Activated T-cell treated with anti-CD3 and anti-CD28 coated beads, Interleukin-2, amount 50 U/mL, for 72 hours (primary cell): ENCODE results near the gene CREG1. TPM values are rescaled to one million over a fixed set of nuclear protein-coding genes. Genes with fewer than 3 reads are reported as not detected.
"Not testable (repeated sequence)": the region's sequence is repeated elsewhere in the genome, so short reads cannot be mapped to it uniquely, and the experiment has no call there.

Experiments used
- ATAC-seq, 2 donors: fragments of 150-1000 bp; cut with Tn5 transposase; replicated peaks in 1 of 2; 2 replicates each; pipeline ENCODE4 v1.10.0; 2021; ENCODE audit warnings: moderate library complexity in 2 of 2, mild to moderate bottlenecking in 1 of 2
- DNase-seq, 2 donors: peaks; one replicate each; pipeline ENCODE4 v3.0.0; 2021 to 2022; ENCODE audit warnings: mixed read lengths in 1 of 2
- H3K27ac Mint-ChIP-seq: one replicate; pipeline ENCODE4 v1.8.0; 2022; ENCODE audit warnings: mild to moderate bottlenecking, moderate library complexity, mixed read lengths
- H3K27me3 Mint-ChIP-seq: one replicate; pipeline ENCODE4 v1.8.0; 2022; ENCODE audit warnings: low read depth, mixed read lengths
- H3K36me3 Mint-ChIP-seq, 2 donors: one replicate each; pipeline ENCODE4 v1.8.0; 2022; ENCODE audit warnings: mixed read lengths in 2 of 2, mild to moderate bottlenecking in 1 of 2; ENCODE audit not compliant: insufficient read depth in 2 of 2
- H3K4me1 Mint-ChIP-seq: one replicate; pipeline ENCODE4 v1.8.0; 2022; ENCODE audit warnings: low read depth, mixed read lengths
- H3K4me3 Mint-ChIP-seq, 2 donors: one replicate each; pipeline ENCODE4 v1.8.0; 2022; ENCODE audit warnings: mild to moderate bottlenecking in 2 of 2, mixed read lengths in 2 of 2, moderate library complexity in 2 of 2
- H3K9me3 Mint-ChIP-seq, 2 donors: one replicate each; pipeline ENCODE4 v1.8.0; 2022; ENCODE audit warnings: mixed read lengths in 2 of 2
- total RNA-seq, 2 donors: library from RNA; stranded (reverse); gene quantifications; one replicate each; pipeline ENCODE4 v1.2.3, GENCODE V29; 2022

The CREG1 gene
- total RNA-seq, 2 donors from 2014 or later = 7.4 to 8.3 TPM

DNA sequence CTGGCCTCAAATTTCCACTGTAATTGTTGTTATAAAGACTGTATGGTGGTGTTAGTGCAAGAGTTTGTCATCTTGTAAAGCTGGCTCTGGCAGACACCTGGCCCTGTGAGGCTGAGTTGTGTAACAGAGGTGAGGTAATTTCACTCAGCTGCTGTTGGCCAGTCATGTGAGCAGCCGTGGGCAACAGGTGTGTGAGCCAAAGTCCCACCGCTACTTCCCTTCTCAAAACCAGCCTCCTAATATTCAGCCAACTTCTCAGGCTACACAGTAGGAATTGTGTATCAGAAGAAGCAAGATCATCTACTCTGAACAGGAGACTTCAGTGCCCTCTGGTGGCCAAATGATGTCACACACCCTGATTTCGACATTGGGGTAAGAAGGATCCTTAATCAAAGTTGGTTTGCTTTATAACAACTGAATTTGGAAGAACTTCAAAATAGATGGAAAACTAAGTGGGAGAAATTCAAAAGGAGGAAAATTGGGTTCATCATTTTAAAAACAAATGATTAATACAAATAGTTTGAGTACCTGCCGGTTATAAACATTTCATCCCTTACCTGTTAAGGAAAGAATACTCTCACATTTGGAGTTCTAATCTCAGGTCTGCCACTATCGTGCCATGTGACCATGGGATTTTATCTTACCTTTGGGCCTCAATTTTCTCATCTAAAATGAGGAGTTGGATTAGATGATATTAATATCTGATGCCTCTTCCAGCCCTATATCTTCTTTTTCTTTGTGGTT lies 2.6 kb upstream of the CREG1 start:
- no peak for ATAC-seq
- H3K27me3 Mint-ChIP-seq = no peaks in the 10 kb centered on the region
- H3K4me3 Mint-ChIP-seq = no peak overlapping the region

GRCh38 chr1:167555072-167555471 lies 1.5 kb upstream of the CREG1 start:
- ATAC-seq, H3K9me3 Mint-ChIP-seq, DNase-seq, H3K36me3 Mint-ChIP-seq, H3K27ac Mint-ChIP-seq, H3K27me3 Mint-ChIP-seq: not testable (repeated sequence)
- Mint-ChIP-seq H3K4me1 (peaks cover 44% of the 10 kb centered on the region), H3K4me3 (peak overlapping the region; percentile 10 to 29)

More for the DNA sequence above, 2.6 kb upstream of the CREG1 start:
- Mint-ChIP-seq H3K27ac (no peak overlapping the region), H3K4me1 (peaks cover 34% of the 10 kb centered on the region), H3K9me3 (no peaks in the 10 kb centered on the region), H3K36me3 (no peaks in the 10 kb centered on the region)
- peak; percentile 76 to 78 for DNase-seq

DNA sequence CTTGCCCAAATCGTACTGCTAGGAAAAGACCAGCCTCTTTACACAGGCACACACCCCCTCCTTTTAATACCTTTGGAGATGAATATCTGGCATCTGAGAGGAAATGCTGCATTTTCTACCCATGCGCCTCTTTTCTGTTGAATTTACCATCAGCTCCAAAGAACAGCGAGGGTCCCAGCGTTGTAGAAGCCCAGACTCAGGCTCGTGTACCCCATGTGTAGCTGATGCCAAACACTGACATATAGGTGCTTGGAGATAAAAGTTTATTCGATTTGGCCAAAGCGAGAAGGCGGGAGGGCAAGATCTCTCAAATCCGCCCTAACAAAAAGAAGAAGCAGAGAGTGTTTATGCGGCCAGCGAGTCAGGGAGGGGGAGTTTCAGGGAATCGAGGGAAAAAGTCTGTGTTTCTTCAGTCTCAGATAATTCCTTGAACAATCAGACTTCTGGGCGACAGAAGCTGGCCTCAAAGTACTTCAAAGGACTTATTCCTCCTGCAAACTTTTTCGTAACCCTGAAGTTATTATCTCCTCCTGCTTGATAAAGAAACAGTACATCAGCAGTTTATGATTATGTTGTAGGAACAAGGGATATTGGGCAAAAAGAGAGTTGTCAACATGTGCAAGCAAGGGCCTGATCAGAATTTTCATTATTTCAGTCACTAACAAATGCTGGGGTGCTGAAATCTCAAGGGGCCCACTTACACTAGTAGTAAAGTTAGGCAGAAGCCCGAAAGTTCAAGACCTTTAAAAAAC lies 642 bp upstream of the CREG1 start:
- Mint-ChIP-seq H3K4me3 (peak overlapping the region; percentile 92 to 93), H3K4me1 (peaks cover 44% of the 10 kb centered on the region), H3K27ac (no peak overlapping the region), H3K36me3 (no peaks in the 10 kb centered on the region), H3K27me3 (no peaks in the 10 kb centered on the region), H3K9me3 (no peaks in the 10 kb centered on the region)
- ATAC-seq (peak in 1 of 2 donors; percentile 15), DNase-seq (no peak)

DNA sequence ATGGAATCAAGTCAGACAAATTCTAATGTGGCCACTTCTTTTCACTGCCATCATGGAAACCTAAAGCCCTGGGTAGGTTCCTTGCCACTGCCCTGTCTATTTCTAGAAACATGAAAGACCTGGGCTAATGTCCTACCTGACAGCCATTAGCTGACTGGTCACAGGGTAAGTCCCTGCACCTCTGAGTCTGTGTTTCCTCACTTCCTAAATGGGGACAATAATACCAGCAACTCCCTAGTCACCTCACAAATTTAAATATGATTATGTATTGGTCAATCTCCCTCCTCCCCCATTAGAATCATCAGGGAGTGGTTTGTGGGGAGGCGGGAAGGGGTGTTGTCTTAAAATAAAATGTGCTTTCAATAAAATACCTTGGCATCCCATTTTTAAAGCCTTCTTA lies 2.2 kb downstream of the CREG1 start:
- H3K36me3 Mint-ChIP-seq = no peaks in the 10 kb centered on the region
- H3K4me1 Mint-ChIP-seq = peaks cover 51% of the 10 kb centered on the region
- no peak overlapping the region for H3K27ac Mint-ChIP-seq
- H3K9me3 Mint-ChIP-seq = no peaks in the 10 kb centered on the region
- DNase-seq (no peak), ATAC-seq (no peak)
- H3K4me3 Mint-ChIP-seq = no peak overlapping the region
- H3K27me3 Mint-ChIP-seq = no peaks in the 10 kb centered on the region

GRCh38 chr1:167548059-167548932 lies 5.3 kb downstream of the CREG1 start:
- Mint-ChIP-seq H3K27me3 (no peaks in the 10 kb centered on the region), H3K36me3 (no peaks in the 10 kb centered on the region), H3K27ac (no peak overlapping the region), H3K4me3 (no peak overlapping the region), H3K9me3 (no peaks in the 10 kb centered on the region), H3K4me1 (peaks cover 40% of the 10 kb centered on the region)
- ATAC-seq (no peak), DNase-seq (no peak)

- ATAC-seq (no peak), DNase-seq (no peak)
- Mint-ChIP-seq H3K36me3 (no peaks in the 10 kb centered on the region), H3K9me3 (no peaks in the 10 kb centered on the region), H3K4me1 (peaks cover 39% of the 10 kb centered on the region), H3K4me3 (no peak overlapping the region), H3K27ac (no peak overlapping the region), H3K27me3 (no peaks in the 10 kb centered on the region)
Observed at GRCh38 chr1:167546935-167547334, 6.6 kb downstream of the CREG1 start.

DNA sequence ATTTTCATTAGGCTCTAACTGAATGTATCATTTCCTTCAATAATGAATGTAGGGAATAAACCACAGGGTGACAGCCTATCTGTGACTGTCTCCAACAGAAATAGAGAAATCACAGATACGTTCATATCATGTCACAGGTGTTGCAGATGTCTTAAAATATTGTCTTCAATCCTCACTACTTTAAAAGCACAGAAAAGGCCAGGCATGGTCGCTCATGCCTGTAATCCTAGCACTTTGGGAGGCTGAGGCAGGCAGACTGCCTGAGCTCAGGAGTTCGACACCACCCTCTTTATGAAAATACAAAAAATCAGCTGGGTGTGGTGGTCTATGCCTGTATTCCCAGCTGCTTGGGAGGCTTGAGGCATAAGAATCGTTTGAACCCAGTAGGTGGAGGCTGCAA lies 8.2 kb downstream of the CREG1 start:
- H3K9me3 Mint-ChIP-seq = no peaks in the 10 kb centered on the region
- no peak overlapping the region for H3K27ac Mint-ChIP-seq
- no peaks in the 10 kb centered on the region for H3K36me3 Mint-ChIP-seq
- DNase-seq (no peak), ATAC-seq (no peak)
- peaks cover 39% of the 10 kb centered on the region for H3K4me1 Mint-ChIP-seq
- H3K27me3 Mint-ChIP-seq = no peaks in the 10 kb centered on the region
- H3K4me3 Mint-ChIP-seq = no peak overlapping the region

- no peaks in the 10 kb centered on the region for H3K36me3 Mint-ChIP-seq
- no peaks in the 10 kb centered on the region for H3K27me3 Mint-ChIP-seq
- H3K9me3 Mint-ChIP-seq = no peaks in the 10 kb centered on the region
- peak in 1 of 2 donors; percentile 25 for DNase-seq
- peak in 1 of 2 donors; percentile 36 for ATAC-seq
- peak overlapping the region in 1 of 2 donors; percentile 1 for H3K4me3 Mint-ChIP-seq
- peaks cover 46% of the 10 kb centered on the region for H3K4me1 Mint-ChIP-seq
- peak overlapping the region; percentile 1 for H3K27ac Mint-ChIP-seq
Observed at GRCh38 chr1:167544447-167545093, 9.0 kb downstream of the CREG1 start.

- DNase-seq = no peak
- Mint-ChIP-seq H3K27me3 (no peaks in the 10 kb centered on the region), H3K36me3 (no peaks in the 10 kb centered on the region), H3K27ac (no peak overlapping the region), H3K4me1 (peaks cover 57% of the 10 kb centered on the region), H3K4me3 (no peak overlapping the region), H3K9me3 (no peaks in the 10 kb centered on the region)
- no peak for ATAC-seq
Observed at GRCh38 chr1:167543199-167543990, 10.2 kb downstream of the CREG1 start.

GRCh38 chr1:167542109-167543032 lies 11.2 kb downstream of the CREG1 start:
- no peaks in the 10 kb centered on the region for H3K27me3 Mint-ChIP-seq
- ATAC-seq = peak; percentile 59 to 73
- no peaks in the 10 kb centered on the region for H3K36me3 Mint-ChIP-seq
- peak overlapping the region in 1 of 2 donors; percentile 54 for H3K4me3 Mint-ChIP-seq
- H3K9me3 Mint-ChIP-seq = no peaks in the 10 kb centered on the region
- no peak for DNase-seq
- peak overlapping the region; percentile 73 for H3K27ac Mint-ChIP-seq
- peaks cover 48% of the 10 kb centered on the region for H3K4me1 Mint-ChIP-seq

DNA sequence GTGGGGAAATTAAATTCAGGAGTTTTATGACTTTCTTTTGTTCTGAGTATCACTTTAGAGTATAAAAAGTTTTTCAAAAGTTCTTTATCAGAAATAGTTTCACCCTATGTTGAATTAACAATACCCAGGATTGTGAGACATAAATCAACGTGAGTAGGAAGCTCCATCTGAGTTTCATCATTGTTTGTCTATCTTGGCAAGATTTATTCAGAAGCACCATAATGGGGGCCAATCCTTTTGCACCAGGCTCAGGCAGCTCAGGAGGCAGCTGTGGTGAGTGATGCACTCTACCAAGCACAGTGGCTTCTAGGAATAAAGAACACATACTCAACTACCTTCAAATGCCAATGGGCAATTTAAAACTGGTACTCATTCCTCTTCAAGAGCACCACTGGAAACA lies 12.0 kb downstream of the CREG1 start:
- Mint-ChIP-seq H3K27ac (peak overlapping the region; percentile 73), H3K9me3 (no peaks in the 10 kb centered on the region), H3K36me3 (no peaks in the 10 kb centered on the region), H3K4me3 (peak overlapping the region in 1 of 2 donors; percentile 54), H3K27me3 (no peaks in the 10 kb centered on the region), H3K4me1 (peaks cover 47% of the 10 kb centered on the region)
- no peak for DNase-seq
- ATAC-seq = peak; percentile 51 to 58
